ENCODE measurements around the gene MEA1. TPM values are rescaled to one million over a fixed set of nuclear protein-coding genes. Genes with fewer than 3 reads are reported as not detected.
"Not testable (repeated sequence)": the region's sequence is repeated elsewhere in the genome, so short reads cannot be mapped to it uniquely, and the experiment has no call there.

Gene MEA1
- total and polyA plus RNA-seq, 4 donors = 10.7 to 50.3 (median 30.6) TPM

DNA sequence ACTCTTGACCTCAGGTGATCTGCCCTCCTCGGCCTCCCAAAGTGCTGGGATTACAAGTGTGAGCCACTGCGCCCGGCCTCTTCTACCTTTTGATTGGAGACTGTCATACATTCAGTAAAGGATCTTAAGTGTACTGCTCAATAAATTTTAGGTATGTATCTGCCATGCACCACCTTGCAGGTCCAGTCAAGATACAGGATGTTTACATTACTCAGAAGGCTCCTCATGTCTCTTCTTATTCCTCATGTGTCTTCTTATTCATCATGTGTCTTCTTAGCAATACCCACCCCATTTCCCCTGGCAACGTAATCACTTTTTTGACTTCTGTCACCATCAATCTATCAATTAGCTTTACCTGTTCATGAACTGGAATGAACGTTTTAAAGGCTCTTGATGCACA is 7.9 kb downstream of the MEA1 start (continued):
- TF ChIP-seq, protein P1, sequence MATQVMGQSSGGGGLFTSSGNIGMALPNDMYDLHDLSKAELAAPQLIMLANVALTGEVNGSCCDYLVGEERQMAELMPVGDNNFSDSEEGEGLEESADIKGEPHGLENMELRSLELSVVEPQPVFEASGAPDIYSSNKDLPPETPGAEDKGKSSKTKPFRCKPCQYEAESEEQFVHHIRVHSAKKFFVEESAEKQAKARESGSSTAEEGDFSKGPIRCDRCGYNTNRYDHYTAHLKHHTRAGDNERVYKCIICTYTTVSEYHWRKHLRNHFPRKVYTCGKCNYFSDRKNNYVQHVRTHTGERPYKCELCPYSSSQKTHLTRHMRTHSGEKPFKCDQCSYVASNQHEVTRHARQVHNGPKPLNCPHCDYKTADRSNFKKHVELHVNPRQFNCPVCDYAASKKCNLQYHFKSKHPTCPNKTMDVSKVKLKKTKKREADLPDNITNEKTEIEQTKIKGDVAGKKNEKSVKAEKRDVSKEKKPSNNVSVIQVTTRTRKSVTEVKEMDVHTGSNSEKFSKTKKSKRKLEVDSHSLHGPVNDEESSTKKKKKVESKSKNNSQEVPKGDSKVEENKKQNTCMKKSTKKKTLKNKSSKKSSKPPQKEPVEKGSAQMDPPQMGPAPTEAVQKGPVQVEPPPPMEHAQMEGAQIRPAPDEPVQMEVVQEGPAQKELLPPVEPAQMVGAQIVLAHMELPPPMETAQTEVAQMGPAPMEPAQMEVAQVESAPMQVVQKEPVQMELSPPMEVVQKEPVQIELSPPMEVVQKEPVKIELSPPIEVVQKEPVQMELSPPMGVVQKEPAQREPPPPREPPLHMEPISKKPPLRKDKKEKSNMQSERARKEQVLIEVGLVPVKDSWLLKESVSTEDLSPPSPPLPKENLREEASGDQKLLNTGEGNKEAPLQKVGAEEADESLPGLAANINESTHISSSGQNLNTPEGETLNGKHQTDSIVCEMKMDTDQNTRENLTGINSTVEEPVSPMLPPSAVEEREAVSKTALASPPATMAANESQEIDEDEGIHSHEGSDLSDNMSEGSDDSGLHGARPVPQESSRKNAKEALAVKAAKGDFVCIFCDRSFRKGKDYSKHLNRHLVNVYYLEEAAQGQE (IDR thresholded peaks at IDR 0.05) = no peak
- TF ChIP-seq HNF4G (IDR thresholded peaks at IDR 0.05) (no peak), HNF4A (conservative IDR thresholded peaks at IDR 0.05) (no peak), FOXA1 (IDR thresholded peaks at IDR 0.05) (no peak), RXRA (IDR thresholded peaks at IDR 0.05) (no peak)
- TF ChIP-seq, protein P2, sequence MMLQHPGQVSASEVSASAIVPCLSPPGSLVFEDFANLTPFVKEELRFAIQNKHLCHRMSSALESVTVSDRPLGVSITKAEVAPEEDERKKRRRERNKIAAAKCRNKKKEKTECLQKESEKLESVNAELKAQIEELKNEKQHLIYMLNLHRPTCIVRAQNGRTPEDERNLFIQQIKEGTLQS (IDR thresholded peaks at IDR 0.05) = no peak

DNA sequence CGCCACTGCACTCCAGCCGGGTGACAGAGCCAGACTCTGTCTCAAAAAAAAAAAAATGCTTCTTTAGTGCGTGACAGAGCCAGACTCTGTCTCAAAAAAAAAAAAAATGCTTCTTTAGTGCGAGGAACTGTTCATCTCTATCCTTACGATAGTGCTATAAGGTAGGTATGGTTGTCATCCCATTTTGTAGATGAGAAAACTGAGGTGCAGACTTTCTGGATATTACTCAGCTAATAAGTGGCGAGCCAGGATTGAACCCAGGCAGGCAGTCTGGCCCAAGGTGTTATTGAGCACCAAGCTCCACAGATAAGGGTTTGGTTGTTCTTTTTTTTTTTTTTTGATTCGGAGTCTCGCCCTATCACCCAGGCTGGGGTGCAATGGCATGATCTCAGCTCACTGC is 11.9 kb downstream of the MEA1 start:
- H3K27ac ChIP-seq (ENCODE audit: low read depth in 1 of 2, low read length in 2 of 2) = no peak overlapping the region
- H3K4me3 ChIP-seq (ENCODE audit: low read depth in 1 of 3, low read length in 3 of 3) = no peak overlapping the region
- no peaks in the 10 kb centered on the region for H3K27me3 ChIP-seq (ENCODE audit: control insufficient read depth in 4 of 4, insufficient read depth in 4 of 4, low read length in 3 of 4)
- H3K4me1 ChIP-seq (ENCODE audit: control insufficient read depth in 4 of 4, insufficient read depth in 4 of 4, low read length in 3 of 4) = no peaks in the 10 kb centered on the region
- TF ChIP-seq RXRA (IDR thresholded peaks at IDR 0.05) (no peak), TAF1 (conservative IDR thresholded peaks at IDR 0.05) (no peak), FOXA2 (IDR thresholded peaks at IDR 0.05) (no peak), HNF4A (conservative IDR thresholded peaks at IDR 0.05) (no peak), GABPA (IDR thresholded peaks at IDR 0.05 in 1 of 2, conservative IDR thresholded peaks at IDR 0.05 in 1 of 2) (no peak), JUND (IDR thresholded peaks at IDR 0.05) (no peak), RAD21 (IDR thresholded peaks at IDR 0.05) (no peak)
- TF ChIP-seq, protein P2 (IDR thresholded peaks at IDR 0.05) = no peak
- TF ChIP-seq, protein P3, sequence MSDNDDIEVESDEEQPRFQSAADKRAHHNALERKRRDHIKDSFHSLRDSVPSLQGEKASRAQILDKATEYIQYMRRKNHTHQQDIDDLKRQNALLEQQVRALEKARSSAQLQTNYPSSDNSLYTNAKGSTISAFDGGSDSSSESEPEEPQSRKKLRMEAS (IDR thresholded peaks at IDR 0.05) = no peak
- peaks cover 0 to 3% (median 1%) of the 10 kb centered on the region in 4 donors for H3K36me3 ChIP-seq (ENCODE audit: control insufficient read depth in 4 of 4, insufficient read depth in 3 of 4, low read depth in 1 of 4, low read length in 3 of 4)
- H3K9me3 ChIP-seq (ENCODE audit: control insufficient read depth in 4 of 4, low read length in 3 of 4) = no peaks in the 10 kb centered on the region
- 95% methylated on average over 8 of the region's 8 CpGs for WGBS
- no peak for DNase-seq (ENCODE audit: low spot score)
- H3K9ac ChIP-seq (ENCODE audit: low read depth in 1 of 2, low read length in 2 of 2) = no peak overlapping the region

DNA sequence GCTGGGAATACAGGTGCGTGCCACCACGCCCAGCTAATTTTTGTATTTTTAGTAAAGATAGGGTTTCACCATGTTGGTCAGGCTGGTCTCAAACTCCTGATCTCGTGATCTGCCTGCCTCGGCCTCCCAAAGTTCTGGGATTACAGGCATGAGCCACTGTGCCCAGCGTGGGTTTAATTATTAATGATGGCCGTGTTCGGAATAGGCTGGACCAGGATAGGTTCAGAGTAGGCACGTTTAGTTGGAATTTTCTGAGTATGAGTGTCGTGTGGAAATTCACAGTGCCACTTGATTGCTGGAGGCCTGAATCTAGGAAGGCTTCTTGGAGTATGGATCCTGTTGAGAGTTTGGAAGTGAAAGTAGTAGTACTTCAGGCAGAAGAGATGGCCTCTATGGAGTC is 15.5 kb downstream of the MEA1 start:
- not testable (repeated sequence) for H3K36me3 ChIP-seq (ENCODE audit: control insufficient read depth in 4 of 4, insufficient read depth in 3 of 4, low read depth in 1 of 4, low read length in 3 of 4); H3K9me3 ChIP-seq (ENCODE audit: control insufficient read depth in 4 of 4, low read length in 3 of 4); H3K27me3 ChIP-seq (ENCODE audit: control insufficient read depth in 4 of 4, insufficient read depth in 4 of 4, low read length in 3 of 4); H3K4me3 ChIP-seq (ENCODE audit: low read depth in 1 of 3, low read length in 3 of 3); H3K27ac ChIP-seq (ENCODE audit: low read depth in 1 of 2, low read length in 2 of 2); H3K9ac ChIP-seq (ENCODE audit: low read depth in 1 of 2, low read length in 2 of 2); DNase-seq (ENCODE audit: low spot score); H3K4me1 ChIP-seq (ENCODE audit: control insufficient read depth in 4 of 4, insufficient read depth in 4 of 4, low read length in 3 of 4)
- WGBS = 66% methylated on average over 9 of the region's 9 CpGs

DNA sequence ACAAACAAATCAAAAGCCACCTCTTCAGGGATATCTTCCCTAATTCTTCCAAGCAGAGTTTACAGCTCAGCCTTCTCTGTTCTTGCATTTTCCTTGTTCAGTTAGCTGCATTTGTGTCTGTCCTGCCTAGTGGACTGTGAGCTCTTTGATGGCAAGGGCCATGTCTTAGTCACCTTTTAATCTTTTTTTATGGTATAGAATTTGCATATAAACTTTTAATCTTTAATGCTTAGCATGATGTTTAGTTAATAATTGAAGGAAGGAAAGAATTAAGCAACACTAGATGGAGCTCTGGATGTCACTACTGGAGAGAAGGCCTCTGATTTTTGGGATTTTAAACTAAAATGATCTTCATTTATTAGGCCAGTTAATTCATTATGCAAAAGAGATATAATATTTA is 17.2 kb downstream of the MEA1 start:
- Histone ChIP-seq H3K4me3 (ENCODE audit: low read depth in 1 of 3, low read length in 3 of 3) (no peak overlapping the region), H3K9me3 (ENCODE audit: control insufficient read depth in 4 of 4, low read length in 3 of 4) (no peaks in the 10 kb centered on the region)

More for the DNA sequence above, 17.2 kb downstream of the MEA1 start:
- no peak for TF ChIP-seq FOXA1 (IDR thresholded peaks at IDR 0.05)
- TF ChIP-seq, protein P2 (IDR thresholded peaks at IDR 0.05) = no peak
- TF ChIP-seq RAD21 (IDR thresholded peaks at IDR 0.05) = peak in 1 of 2 donors; percentile 32
- H3K9ac ChIP-seq (ENCODE audit: low read depth in 1 of 2, low read length in 2 of 2) = no peak overlapping the region
- no peaks in the 10 kb centered on the region for H3K27me3 ChIP-seq (ENCODE audit: control insufficient read depth in 4 of 4, insufficient read depth in 4 of 4, low read length in 3 of 4)
- no peaks in the 10 kb centered on the region for H3K4me1 ChIP-seq (ENCODE audit: control insufficient read depth in 4 of 4, insufficient read depth in 4 of 4, low read length in 3 of 4)
- no peak overlapping the region for H3K27ac ChIP-seq (ENCODE audit: low read depth in 1 of 2, low read length in 2 of 2)
- no peak for DNase-seq (ENCODE audit: low spot score)
- peaks cover under 1 to 3% (median 2%) of the 10 kb centered on the region in 4 donors for H3K36me3 ChIP-seq (ENCODE audit: control insufficient read depth in 4 of 4, insufficient read depth in 3 of 4, low read depth in 1 of 4, low read length in 3 of 4)
